ENCODE measurements around the gene PLCG1. TPM values are rescaled to one million over a fixed set of nuclear protein-coding genes. Genes with fewer than 3 reads are reported as not detected.

Gene PLCG1
- polyA plus RNA-seq, 4 donors = 27.6 to 106 (median 51.2) TPM

- no peaks in the 10 kb centered on the region for H3K9me3 ChIP-seq (ENCODE audit: control insufficient read depth in 2 of 2, insufficient read depth in 1 of 2, low read depth in 1 of 2, low read length in 1 of 2)
- 56 to 70% (median 66%) methylated on average over 1 of the region's 1 CpG for WGBS, 3 donors
- no peak overlapping the region for H3K4me3 ChIP-seq (ENCODE audit: low read depth in 1 of 3, low read length in 3 of 3)
- no peak overlapping the region for H3K27ac ChIP-seq (ENCODE audit: low read depth in 1 of 3, low read length in 2 of 3)
- FAIRE-seq (no peak), DNase-seq (peak; percentile 5 to 13)
- no peaks in the 10 kb centered on the region for H3K27me3 ChIP-seq (ENCODE audit: control insufficient read depth in 3 of 3, insufficient read depth in 3 of 3, low read length in 3 of 3)
- H3K36me3 ChIP-seq (ENCODE audit: control insufficient read depth in 3 of 3, insufficient read depth in 2 of 3, low read depth in 1 of 3, low read length in 3 of 3) = no peaks in the 10 kb centered on the region
- no peaks in the 10 kb centered on the region for H3K4me1 ChIP-seq (ENCODE audit: control insufficient read depth in 3 of 3, insufficient read depth in 2 of 3, low read depth in 1 of 3, low read length in 2 of 3)
Observed at GRCh38 chr20:41213150-41213820, 75.9 kb downstream of the PLCG1 start.

- Histone ChIP-seq H3K4me3 (ENCODE audit: low read depth in 1 of 3, low read length in 3 of 3) (no peak overlapping the region), H3K9me3 (ENCODE audit: control insufficient read depth in 2 of 2, insufficient read depth in 1 of 2, low read depth in 1 of 2, low read length in 1 of 2) (no peaks in the 10 kb centered on the region), H3K27me3 (ENCODE audit: control insufficient read depth in 3 of 3, insufficient read depth in 3 of 3, low read length in 3 of 3) (no peaks in the 10 kb centered on the region), H3K4me1 (ENCODE audit: control insufficient read depth in 3 of 3, insufficient read depth in 2 of 3, low read depth in 1 of 3, low read length in 2 of 3) (no peaks in the 10 kb centered on the region), H3K27ac (ENCODE audit: low read depth in 1 of 3, low read length in 2 of 3) (no peak overlapping the region), H3K36me3 (ENCODE audit: control insufficient read depth in 3 of 3, insufficient read depth in 2 of 3, low read depth in 1 of 3, low read length in 3 of 3) (no peaks in the 10 kb centered on the region)
- FAIRE-seq (no peak), DNase-seq (no peak)
- WGBS, 3 donors = 95 to 97% (median 95%) methylated on average over 3 of the region's 3 CpGs
Observed at GRCh38 chr20:41214202-41214601, 76.9 kb downstream of the PLCG1 start.

GRCh38 chr20:41214666-41215065, 77.3 kb downstream of the PLCG1 start:
- Histone ChIP-seq H3K27ac (ENCODE audit: low read depth in 1 of 3, low read length in 2 of 3) (no peak overlapping the region), H3K36me3 (ENCODE audit: control insufficient read depth in 3 of 3, insufficient read depth in 2 of 3, low read depth in 1 of 3, low read length in 3 of 3) (no peaks in the 10 kb centered on the region), H3K4me3 (ENCODE audit: low read depth in 1 of 3, low read length in 3 of 3) (no peak overlapping the region), H3K4me1 (ENCODE audit: control insufficient read depth in 3 of 3, insufficient read depth in 2 of 3, low read depth in 1 of 3, low read length in 2 of 3) (no peaks in the 10 kb centered on the region), H3K27me3 (ENCODE audit: control insufficient read depth in 3 of 3, insufficient read depth in 3 of 3, low read length in 3 of 3) (no peaks in the 10 kb centered on the region), H3K9me3 (ENCODE audit: control insufficient read depth in 2 of 2, insufficient read depth in 1 of 2, low read depth in 1 of 2, low read length in 1 of 2) (no peaks in the 10 kb centered on the region)
- no peak for DNase-seq
- 92 to 98% (median 93%) methylated on average over 3 of the region's 3 CpGs for WGBS, 3 donors
- FAIRE-seq = no peak

- Histone ChIP-seq H3K27me3 (ENCODE audit: control insufficient read depth in 3 of 3, insufficient read depth in 3 of 3, low read length in 3 of 3) (no peaks in the 10 kb centered on the region), H3K36me3 (ENCODE audit: control insufficient read depth in 3 of 3, insufficient read depth in 2 of 3, low read depth in 1 of 3, low read length in 3 of 3) (no peaks in the 10 kb centered on the region), H3K9me3 (ENCODE audit: control insufficient read depth in 2 of 2, insufficient read depth in 1 of 2, low read depth in 1 of 2, low read length in 1 of 2) (no peaks in the 10 kb centered on the region), H3K4me1 (ENCODE audit: control insufficient read depth in 3 of 3, insufficient read depth in 2 of 3, low read depth in 1 of 3, low read length in 2 of 3) (no peaks in the 10 kb centered on the region), H3K27ac (ENCODE audit: low read depth in 1 of 3, low read length in 2 of 3) (no peak overlapping the region), H3K4me3 (ENCODE audit: low read depth in 1 of 3, low read length in 3 of 3) (no peak overlapping the region)
- WGBS, 3 donors = 90 to 97% (median 91%) methylated on average over 5 of the region's 5 CpGs
- DNase-seq (no peak), FAIRE-seq (no peak)
Observed at GRCh38 chr20:41217422-41217821, 80.1 kb downstream of the PLCG1 start.

- DNase-seq = no peak
- Histone ChIP-seq H3K27ac (ENCODE audit: low read depth in 1 of 3, low read length in 2 of 3) (no peak overlapping the region), H3K4me1 (ENCODE audit: control insufficient read depth in 3 of 3, insufficient read depth in 2 of 3, low read depth in 1 of 3, low read length in 2 of 3) (no peaks in the 10 kb centered on the region), H3K4me3 (ENCODE audit: low read depth in 1 of 3, low read length in 3 of 3) (no peak overlapping the region), H3K27me3 (ENCODE audit: control insufficient read depth in 3 of 3, insufficient read depth in 3 of 3, low read length in 3 of 3) (no peaks in the 10 kb centered on the region), H3K9me3 (ENCODE audit: control insufficient read depth in 2 of 2, insufficient read depth in 1 of 2, low read depth in 1 of 2, low read length in 1 of 2) (no peaks in the 10 kb centered on the region), H3K36me3 (ENCODE audit: control insufficient read depth in 3 of 3, insufficient read depth in 2 of 3, low read depth in 1 of 3, low read length in 3 of 3) (no peaks in the 10 kb centered on the region)
- 86 to 91% (median 87%) methylated on average over 2 of the region's 2 CpGs for WGBS, 3 donors
- FAIRE-seq = no peak
Observed at GRCh38 chr20:41218466-41218865, 81.1 kb downstream of the PLCG1 start.

GRCh38 chr20:41219824-41220223, 82.5 kb downstream of the PLCG1 start:
- Histone ChIP-seq H3K27ac (ENCODE audit: low read depth in 1 of 3, low read length in 2 of 3) (no peak overlapping the region), H3K27me3 (ENCODE audit: control insufficient read depth in 3 of 3, insufficient read depth in 3 of 3, low read length in 3 of 3) (no peaks in the 10 kb centered on the region), H3K4me3 (ENCODE audit: low read depth in 1 of 3, low read length in 3 of 3) (no peak overlapping the region), H3K4me1 (ENCODE audit: control insufficient read depth in 3 of 3, insufficient read depth in 2 of 3, low read depth in 1 of 3, low read length in 2 of 3) (no peaks in the 10 kb centered on the region), H3K36me3 (ENCODE audit: control insufficient read depth in 3 of 3, insufficient read depth in 2 of 3, low read depth in 1 of 3, low read length in 3 of 3) (no peaks in the 10 kb centered on the region), H3K9me3 (ENCODE audit: control insufficient read depth in 2 of 2, insufficient read depth in 1 of 2, low read depth in 1 of 2, low read length in 1 of 2) (no peaks in the 10 kb centered on the region)
- WGBS, 3 donors = 96 to 97% (median 96%) methylated on average over 2 of the region's 2 CpGs
- FAIRE-seq (no peak), DNase-seq (no peak)

- FAIRE-seq (no peak), DNase-seq (no peak)
- H3K27ac ChIP-seq (ENCODE audit: low read depth in 1 of 3, low read length in 2 of 3) = peak overlapping the region in 1 of 3 donors; percentile 20
- no peaks in the 10 kb centered on the region for H3K27me3 ChIP-seq (ENCODE audit: control insufficient read depth in 3 of 3, insufficient read depth in 3 of 3, low read length in 3 of 3)
- H3K36me3 ChIP-seq (ENCODE audit: control insufficient read depth in 3 of 3, insufficient read depth in 2 of 3, low read depth in 1 of 3, low read length in 3 of 3) = no peaks in the 10 kb centered on the region
- 96 to 98% (median 97%) methylated on average over 5 of the region's 5 CpGs for WGBS, 3 donors
- H3K4me3 ChIP-seq (ENCODE audit: low read depth in 1 of 3, low read length in 3 of 3) = no peak overlapping the region
- no peaks in the 10 kb centered on the region for H3K4me1 ChIP-seq (ENCODE audit: control insufficient read depth in 3 of 3, insufficient read depth in 2 of 3, low read depth in 1 of 3, low read length in 2 of 3)
- H3K9me3 ChIP-seq (ENCODE audit: control insufficient read depth in 2 of 2, insufficient read depth in 1 of 2, low read depth in 1 of 2, low read length in 1 of 2) = no peaks in the 10 kb centered on the region
Observed at GRCh38 chr20:41221614-41222218, 84.4 kb downstream of the PLCG1 start.

- Histone ChIP-seq H3K27me3 (ENCODE audit: control insufficient read depth in 3 of 3, insufficient read depth in 3 of 3, low read length in 3 of 3) (no peaks in the 10 kb centered on the region), H3K36me3 (ENCODE audit: control insufficient read depth in 3 of 3, insufficient read depth in 2 of 3, low read depth in 1 of 3, low read length in 3 of 3) (no peaks in the 10 kb centered on the region), H3K27ac (ENCODE audit: low read depth in 1 of 3, low read length in 2 of 3) (no peak overlapping the region), H3K4me3 (ENCODE audit: low read depth in 1 of 3, low read length in 3 of 3) (no peak overlapping the region), H3K4me1 (ENCODE audit: control insufficient read depth in 3 of 3, insufficient read depth in 2 of 3, low read depth in 1 of 3, low read length in 2 of 3) (no peaks in the 10 kb centered on the region), H3K9me3 (ENCODE audit: control insufficient read depth in 2 of 2, insufficient read depth in 1 of 2, low read depth in 1 of 2, low read length in 1 of 2) (no peaks in the 10 kb centered on the region)
- no peak for FAIRE-seq
- DNase-seq = no peak
- 85 to 100% (median 90%) methylated on average over 1 of the region's 1 CpG for WGBS, 3 donors
Observed at GRCh38 chr20:41222296-41222695, 85.0 kb downstream of the PLCG1 start.

GRCh38 chr20:41222703-41223102, 85.4 kb downstream of the PLCG1 start:
- Histone ChIP-seq H3K27me3 (ENCODE audit: control insufficient read depth in 3 of 3, insufficient read depth in 3 of 3, low read length in 3 of 3) (no peaks in the 10 kb centered on the region), H3K36me3 (ENCODE audit: control insufficient read depth in 3 of 3, insufficient read depth in 2 of 3, low read depth in 1 of 3, low read length in 3 of 3) (no peaks in the 10 kb centered on the region), H3K27ac (ENCODE audit: low read depth in 1 of 3, low read length in 2 of 3) (no peak overlapping the region), H3K4me1 (ENCODE audit: control insufficient read depth in 3 of 3, insufficient read depth in 2 of 3, low read depth in 1 of 3, low read length in 2 of 3) (no peaks in the 10 kb centered on the region), H3K9me3 (ENCODE audit: control insufficient read depth in 2 of 2, insufficient read depth in 1 of 2, low read depth in 1 of 2, low read length in 1 of 2) (no peaks in the 10 kb centered on the region), H3K4me3 (ENCODE audit: low read depth in 1 of 3, low read length in 3 of 3) (no peak overlapping the region)
- DNase-seq = no peak
- no peak for FAIRE-seq

All from small intestine (tissue), 7 donors.